ENCODE data around the gene SCAND1.

DNA sequence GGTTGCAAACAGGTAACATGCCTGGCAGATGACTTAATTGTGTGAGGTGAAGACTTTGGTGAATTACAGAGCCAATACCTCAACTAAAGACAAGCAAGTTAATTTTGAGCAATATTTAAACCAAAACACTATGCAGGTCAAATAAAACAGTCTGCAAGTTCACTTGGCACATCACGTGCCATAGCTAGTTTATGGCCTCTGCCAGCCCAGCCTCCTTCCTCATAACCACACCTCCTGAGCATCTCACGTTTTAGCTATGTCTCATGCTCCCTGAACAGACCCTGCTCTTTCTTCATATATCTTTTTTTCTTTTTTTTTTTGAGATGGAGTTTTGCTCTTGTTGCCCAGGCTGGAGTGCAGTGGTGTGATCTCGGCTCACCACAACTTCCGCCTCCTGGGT is 9.6 kb upstream of the SCAND1 start:
- TF ChIP-seq CTCF (IDR thresholded peaks at IDR 0.05), result no peak
- no peak for TF ChIP-seq POLR2A (IDR thresholded peaks at IDR 0.05)

Measured in Peyer's patch (tissue), 4 donors.